ENCODE results near the gene UBXN11.

The UBXN11 gene

DNA sequence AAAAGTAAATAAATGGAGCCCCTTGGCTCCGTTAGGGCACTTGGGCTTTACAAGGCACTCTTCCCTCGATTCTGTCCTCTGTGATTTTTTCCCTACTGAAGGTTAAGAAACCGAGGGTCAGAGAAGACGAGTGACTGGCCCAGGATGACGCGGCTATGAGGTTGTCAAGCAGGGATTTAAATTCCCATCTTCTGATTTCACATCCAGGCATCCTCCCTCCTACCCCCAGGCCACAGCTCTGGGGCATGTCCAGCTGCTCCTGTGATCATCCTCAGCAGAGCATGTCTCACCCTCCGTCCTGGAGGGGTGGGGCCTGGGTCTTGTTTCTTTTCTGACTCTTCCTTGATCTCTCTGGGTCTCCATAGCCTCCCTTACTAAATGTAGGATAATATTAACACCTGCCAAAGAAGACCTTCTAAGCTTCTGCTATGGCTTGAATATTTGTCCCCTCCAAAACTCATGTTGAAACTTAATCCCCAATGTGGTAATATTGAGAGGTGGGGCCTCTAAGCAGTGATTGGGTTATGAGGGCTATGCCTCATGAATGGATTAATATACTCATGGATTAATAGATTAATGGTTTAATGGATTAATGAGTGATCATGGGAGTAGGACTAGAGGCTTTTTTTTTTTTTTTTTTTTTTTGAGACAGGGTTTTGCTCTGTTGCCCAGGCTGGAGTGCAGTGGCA lies 42.9 kb upstream of the UBXN11 start:
- Histone ChIP-seq H3K36me3 (no peaks in the 10 kb centered on the region), H3K4me3 (ENCODE audit: low read depth, low read length) (no peak overlapping the region), H3K27me3 (ENCODE audit: insufficient read depth, low read depth, severe bottlenecking) (no peaks in the 10 kb centered on the region), H3K9me3 (ENCODE audit: severe bottlenecking) (no peaks in the 10 kb centered on the region), H3K27ac (no peak overlapping the region)
- TF ChIP-seq, protein P1, sequence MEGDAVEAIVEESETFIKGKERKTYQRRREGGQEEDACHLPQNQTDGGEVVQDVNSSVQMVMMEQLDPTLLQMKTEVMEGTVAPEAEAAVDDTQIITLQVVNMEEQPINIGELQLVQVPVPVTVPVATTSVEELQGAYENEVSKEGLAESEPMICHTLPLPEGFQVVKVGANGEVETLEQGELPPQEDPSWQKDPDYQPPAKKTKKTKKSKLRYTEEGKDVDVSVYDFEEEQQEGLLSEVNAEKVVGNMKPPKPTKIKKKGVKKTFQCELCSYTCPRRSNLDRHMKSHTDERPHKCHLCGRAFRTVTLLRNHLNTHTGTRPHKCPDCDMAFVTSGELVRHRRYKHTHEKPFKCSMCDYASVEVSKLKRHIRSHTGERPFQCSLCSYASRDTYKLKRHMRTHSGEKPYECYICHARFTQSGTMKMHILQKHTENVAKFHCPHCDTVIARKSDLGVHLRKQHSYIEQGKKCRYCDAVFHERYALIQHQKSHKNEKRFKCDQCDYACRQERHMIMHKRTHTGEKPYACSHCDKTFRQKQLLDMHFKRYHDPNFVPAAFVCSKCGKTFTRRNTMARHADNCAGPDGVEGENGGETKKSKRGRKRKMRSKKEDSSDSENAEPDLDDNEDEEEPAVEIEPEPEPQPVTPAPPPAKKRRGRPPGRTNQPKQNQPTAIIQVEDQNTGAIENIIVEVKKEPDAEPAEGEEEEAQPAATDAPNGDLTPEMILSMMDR (IDR thresholded peaks at IDR 0.05; ENCODE audit: low read depth, low read length), result no peak
- DNase-seq, result peak; percentile 72

GRCh38 chr1:26346274-26347033 lies 40.0 kb upstream of the UBXN11 start:
- no peaks in the 10 kb centered on the region for H3K27me3 ChIP-seq (ENCODE audit: insufficient read depth, low read depth, severe bottlenecking)
- no peak overlapping the region for H3K4me3 ChIP-seq (ENCODE audit: low read depth, low read length)
- H3K27ac ChIP-seq, result no peak overlapping the region
- H3K9me3 ChIP-seq (ENCODE audit: severe bottlenecking), result no peaks in the 10 kb centered on the region
- TF ChIP-seq, protein P1 (IDR thresholded peaks at IDR 0.05; ENCODE audit: low read depth, low read length), result no peak
- no peak for DNase-seq
- no peaks in the 10 kb centered on the region for H3K36me3 ChIP-seq

- Histone ChIP-seq H3K4me3 (ENCODE audit: low read depth, low read length) (no peak overlapping the region), H3K9me3 (ENCODE audit: severe bottlenecking) (no peaks in the 10 kb centered on the region), H3K27me3 (ENCODE audit: insufficient read depth, low read depth, severe bottlenecking) (no peaks in the 10 kb centered on the region), H3K27ac (no peak overlapping the region), H3K36me3 (no peaks in the 10 kb centered on the region)
- TF ChIP-seq, protein P1 (IDR thresholded peaks at IDR 0.05; ENCODE audit: low read depth, low read length), result no peak
- no peak for DNase-seq
Observed at GRCh38 chr1:26345718-26346117, 39.3 kb upstream of the UBXN11 start.

- no peak for DNase-seq
- no peaks in the 10 kb centered on the region for H3K27me3 ChIP-seq (ENCODE audit: insufficient read depth, low read depth, severe bottlenecking)
- no peak overlapping the region for H3K4me3 ChIP-seq (ENCODE audit: low read depth, low read length)
- no peaks in the 10 kb centered on the region for H3K36me3 ChIP-seq
- H3K27ac ChIP-seq, result no peak overlapping the region
- H3K9me3 ChIP-seq (ENCODE audit: severe bottlenecking), result no peaks in the 10 kb centered on the region
- TF ChIP-seq, protein P1 (IDR thresholded peaks at IDR 0.05; ENCODE audit: low read depth, low read length), result no peak
Observed at GRCh38 chr1:26344147-26344920, 37.9 kb upstream of the UBXN11 start.

DNA sequence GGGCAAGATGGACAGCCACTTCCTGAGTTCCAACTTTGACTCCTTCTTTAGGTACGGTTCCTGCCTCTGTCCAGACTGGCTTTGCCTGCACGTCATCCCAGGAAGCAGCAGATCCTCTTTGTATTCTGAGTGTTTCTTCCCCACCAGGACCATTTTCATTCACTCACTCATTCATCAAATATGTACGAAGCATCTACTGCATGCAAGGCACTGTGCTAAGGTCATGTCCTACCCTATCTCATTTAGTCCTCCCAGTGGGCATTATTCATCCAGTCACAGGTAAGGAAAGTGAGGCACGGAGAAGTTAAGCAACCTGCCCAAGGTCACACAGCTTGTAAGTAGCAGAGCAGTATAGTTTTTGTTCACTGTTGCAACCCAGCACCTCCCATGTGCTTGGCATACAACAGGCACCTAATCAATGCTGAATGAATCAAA lies 33.6 kb upstream of the UBXN11 start:
- Histone ChIP-seq H3K27ac (no peak overlapping the region), H3K4me3 (ENCODE audit: low read depth, low read length) (no peak overlapping the region), H3K27me3 (ENCODE audit: insufficient read depth, low read depth, severe bottlenecking) (no peaks in the 10 kb centered on the region), H3K36me3 (no peaks in the 10 kb centered on the region), H3K9me3 (ENCODE audit: severe bottlenecking) (no peaks in the 10 kb centered on the region)
- no peak for DNase-seq
- TF ChIP-seq, protein P1 (IDR thresholded peaks at IDR 0.05; ENCODE audit: low read depth, low read length), result no peak

All from WERI-Rb-1 (cell line).